ENCODE measurements around the gene PRPS1L1.

DNA sequence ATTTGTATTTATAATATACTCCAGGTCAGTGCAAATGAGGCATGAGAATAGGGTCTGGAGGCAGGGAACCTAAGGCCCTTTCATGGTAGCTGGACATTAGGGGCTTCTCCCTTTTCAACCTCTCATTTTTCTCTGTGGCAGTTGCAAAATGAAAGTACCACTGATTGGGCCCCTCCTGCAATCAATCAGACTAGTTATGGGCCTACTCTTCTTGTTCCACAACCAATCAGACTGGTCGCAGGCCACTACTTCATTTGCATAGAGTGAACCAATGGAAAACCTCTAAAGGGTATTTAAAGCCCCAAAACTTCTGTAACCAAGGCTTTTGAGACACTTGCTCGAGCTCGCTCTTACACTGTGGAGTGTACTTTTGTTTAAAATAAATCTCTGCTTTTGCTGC, 10.0 kb upstream of the PRPS1L1 start:
- TF ChIP-seq GATA2 (IDR thresholded peaks at IDR 0.05; ENCODE audit: low read depth, low read length): no peak
- TF ChIP-seq GATA3 (IDR thresholded peaks at IDR 0.05; ENCODE audit: low read depth, low read length): no peak
